Activated CD4-positive, alpha-beta T cell treated with anti-CD3 and anti-CD28 coated beads, Interleukin-2, Interleukin-6, amounts not matched to agents 100 ng/mL and 50 ng/mL, durations not matched to agents 16 hours and 8 hours (primary cell): ENCODE results near the gene ACOX3.

Experiments
- DNase-seq: peaks from one replicate; pipeline ENCODE4 v3.0.0-alpha.2; 2020

ACOX3 gene

DNA sequence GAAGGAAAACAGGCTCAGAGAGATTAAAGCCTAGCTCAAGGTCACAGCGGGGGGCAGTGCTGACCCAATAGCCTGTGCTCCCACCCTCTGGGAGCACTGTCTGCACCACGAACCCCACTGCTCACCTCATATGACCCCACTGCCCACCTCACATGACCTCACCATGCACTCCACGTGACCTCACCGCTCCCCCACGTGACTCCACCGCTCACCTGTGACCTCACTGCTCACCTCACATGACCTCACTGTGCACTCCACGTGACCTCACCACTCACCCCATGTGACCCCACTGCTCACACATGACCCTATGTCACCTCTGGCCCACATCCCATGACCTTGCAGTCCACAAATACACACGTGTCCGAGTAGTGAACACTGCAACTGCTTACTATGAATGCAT lies 55.4 kb downstream of the ACOX3 start:
- DNase-seq: no peak

DNA sequence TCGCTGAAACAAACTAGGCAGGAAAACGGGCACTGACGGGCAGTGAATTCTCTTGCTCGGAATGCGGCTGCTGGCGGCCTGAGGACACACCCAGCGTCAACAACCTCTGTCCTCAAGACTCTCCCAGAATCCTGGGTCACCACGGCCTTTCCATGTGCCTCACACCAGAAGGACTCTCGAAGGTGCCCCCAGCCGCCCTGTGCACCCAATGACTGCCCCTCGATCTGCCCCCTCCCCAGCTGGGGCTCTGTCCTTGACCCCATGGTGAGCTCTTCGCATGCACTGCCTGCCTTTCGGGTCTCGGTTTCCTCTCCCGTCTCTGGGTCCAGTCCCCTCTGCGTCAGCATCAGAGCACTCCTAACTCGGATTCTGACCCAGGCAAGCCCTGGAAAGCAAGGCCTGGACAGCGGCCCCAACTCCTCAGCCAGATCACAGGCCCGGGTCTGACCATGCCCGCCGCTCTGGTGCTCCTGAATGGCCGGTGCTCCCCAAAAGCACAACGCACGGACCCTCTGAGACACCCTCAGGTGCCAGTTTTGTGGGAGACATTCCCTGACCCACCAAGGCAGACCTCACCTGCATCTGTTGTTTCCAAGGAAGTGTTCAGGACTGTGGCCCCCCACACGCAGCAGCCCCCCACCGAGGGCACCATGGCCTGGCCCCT lies 56.0 kb downstream of the ACOX3 start:
- no peak for DNase-seq

DNA sequence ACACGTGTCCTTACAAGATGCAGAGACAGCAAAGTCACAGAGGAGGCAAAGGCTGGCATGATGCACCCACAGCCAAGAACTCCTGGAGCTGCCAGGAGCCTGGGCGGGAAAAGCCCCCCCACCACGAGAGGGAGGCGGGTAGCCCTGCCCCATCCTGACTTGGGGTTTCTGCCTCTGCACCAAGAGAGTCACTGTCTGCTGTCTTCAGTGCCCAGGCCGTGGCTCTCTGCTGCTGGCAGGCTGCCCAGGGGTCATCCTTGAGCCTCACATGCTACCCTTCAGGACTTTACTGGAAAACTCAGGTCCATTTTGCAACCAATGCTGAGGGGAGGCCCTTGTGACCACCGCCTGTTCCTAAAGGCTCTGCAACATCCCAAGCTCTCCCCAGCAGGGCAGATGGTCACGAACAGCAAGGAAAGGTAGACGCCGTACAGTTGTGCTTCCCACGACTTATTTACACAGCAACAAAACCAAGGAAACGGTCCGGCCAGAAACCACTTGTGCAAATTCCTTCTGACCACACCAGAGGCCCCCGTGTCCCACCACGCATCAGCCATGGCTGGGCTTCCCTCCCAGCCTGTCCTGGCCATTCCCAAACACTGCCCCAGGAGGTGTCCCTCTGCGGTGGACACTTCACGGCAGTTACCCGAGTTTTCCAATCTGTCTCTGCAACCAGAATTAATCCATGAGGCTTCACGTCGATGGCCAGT lies 56.9 kb downstream of the ACOX3 start:
- no peak for DNase-seq

DNA sequence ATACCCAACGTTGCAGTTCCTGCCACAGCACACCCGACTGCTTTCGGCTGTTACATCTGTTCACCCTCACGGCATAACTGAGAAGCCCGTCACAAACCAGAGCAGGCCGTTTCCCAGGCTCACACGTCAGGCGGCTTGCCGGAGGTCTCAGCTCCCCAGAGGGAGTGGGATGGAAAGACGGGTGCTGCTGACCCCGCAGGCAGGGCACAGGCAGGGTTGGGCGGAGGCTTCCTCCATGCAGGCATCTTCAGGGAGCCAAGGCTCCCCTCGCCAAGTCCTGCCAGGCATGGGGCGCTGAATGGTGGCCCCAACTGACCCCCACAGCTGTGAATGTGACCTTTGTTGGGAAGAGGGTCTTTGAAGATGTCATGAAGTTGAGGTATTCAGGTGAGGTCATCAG lies 57.5 kb downstream of the ACOX3 start:
- DNase-seq: no peak

DNA sequence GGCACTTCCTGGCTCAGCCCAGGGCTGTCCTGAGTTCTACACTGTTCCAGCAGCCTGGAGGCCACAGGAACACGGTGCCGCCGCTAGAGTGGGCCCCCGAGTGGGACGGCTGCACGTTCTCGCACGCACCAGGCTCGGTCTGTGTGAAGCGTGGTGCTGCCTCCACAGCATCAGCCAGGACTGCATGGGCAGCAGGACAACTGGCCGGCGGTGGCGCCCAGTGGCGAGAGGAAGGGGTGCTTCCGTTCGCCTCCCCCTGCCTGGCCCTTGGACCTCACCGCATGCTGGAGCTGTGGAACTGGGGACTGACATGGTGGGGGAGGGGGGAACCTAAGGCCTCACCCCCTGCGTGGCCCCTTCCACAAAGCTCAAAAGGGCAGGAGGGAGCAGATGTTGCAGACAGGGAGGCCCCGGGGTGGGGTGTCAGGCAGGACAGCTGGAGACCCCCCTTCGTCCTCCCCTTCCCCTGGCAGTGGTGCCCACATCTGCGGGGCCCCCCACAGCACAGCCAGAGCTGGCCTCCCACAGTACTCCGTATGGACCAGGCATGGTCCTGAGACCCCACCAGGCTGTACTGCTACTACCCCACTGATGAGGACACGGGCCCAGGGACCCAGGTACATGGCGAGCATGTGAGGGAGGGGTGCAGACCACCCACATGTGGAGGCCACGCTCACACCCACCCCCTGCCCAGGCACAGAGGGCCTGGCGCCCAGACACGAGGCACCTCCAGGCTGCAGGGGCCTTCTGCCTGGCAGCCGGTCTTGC lies 58.5 kb downstream of the ACOX3 start:
- DNase-seq: no peak

DNA sequence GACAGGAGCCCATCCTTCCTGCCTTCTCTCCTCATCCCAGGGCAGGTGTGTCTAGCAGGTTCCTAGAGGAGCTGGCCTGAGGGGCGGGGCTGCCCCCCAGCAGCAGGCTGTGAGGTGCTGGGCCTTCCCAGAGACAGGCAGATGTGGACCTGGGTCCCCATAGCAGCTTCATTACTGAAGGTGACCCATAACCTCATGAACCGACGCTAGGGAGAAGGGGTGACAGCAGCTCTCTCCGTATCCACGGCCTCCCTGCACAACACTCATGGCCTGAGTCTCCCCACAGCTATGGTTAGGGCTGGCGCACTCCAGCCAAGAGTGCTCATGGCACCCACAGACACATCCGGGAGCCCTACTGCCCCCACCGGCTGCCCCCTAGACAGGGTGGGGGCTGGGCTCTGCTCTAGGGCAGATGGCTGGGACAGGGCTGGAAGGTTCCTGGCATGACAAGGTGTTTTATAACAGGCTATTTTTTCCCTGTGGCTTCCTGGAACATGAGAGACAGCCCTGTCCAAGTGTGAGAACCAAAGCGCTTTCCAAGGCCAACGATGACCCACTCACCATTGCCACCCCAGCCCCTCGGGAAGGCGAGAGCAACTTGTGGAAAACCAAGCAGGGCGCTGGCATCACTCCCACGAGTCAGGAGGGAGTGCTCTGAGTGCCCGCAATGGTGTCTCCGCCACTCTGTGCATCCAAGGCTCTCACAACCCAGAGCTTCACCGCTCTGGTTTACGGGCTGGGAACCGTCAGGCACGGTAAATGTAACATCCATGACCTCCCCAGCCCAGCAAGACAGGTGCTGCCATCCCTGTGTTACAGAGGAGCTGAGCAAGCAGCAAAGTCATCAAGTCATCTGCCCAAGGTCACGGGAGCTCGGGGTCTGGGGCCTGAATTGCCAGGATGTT lies 59.8 kb downstream of the ACOX3 start:
- no peak for DNase-seq

DNA sequence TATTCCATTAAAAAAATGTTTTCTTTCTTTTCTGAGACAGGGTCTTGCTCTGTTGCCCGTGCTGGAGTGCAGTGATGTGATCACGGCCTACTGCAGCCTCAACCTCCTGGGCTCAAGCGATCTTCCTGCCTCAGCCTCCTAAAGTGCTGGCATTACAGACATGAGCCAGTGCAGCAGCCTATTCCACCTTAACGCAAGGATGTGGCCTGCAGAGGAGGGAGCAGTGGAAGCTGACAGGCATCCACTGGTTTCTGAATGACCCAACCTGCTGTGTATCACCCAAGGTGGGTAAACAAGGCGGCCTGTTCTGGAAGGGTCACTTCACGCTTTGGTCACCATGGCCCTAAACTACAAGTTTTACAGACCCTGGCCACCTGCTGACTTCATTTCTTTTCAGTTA lies 60.8 kb downstream of the ACOX3 start:
- no peak for DNase-seq

DNA sequence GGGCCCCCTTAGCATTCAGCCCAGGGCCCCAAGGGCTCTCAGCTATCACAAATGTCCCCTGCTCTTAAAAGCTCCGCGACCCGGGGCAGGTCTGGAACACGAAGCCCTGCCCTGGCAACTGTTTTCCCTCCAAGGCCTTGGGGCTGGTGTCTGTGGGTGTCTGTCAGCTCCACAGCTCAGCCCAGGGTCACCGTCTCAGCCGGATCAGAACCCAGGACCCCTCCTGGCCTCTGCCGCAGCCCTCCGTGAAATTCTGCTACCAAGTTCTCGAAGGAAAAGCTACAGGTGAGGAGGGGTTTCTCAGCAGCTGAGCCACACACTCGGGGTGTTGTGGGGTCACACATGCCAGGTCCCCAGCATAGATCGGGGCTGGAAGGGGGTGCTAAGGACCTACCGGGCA lies 61.2 kb downstream of the ACOX3 start:
- DNase-seq: no peak

DNA sequence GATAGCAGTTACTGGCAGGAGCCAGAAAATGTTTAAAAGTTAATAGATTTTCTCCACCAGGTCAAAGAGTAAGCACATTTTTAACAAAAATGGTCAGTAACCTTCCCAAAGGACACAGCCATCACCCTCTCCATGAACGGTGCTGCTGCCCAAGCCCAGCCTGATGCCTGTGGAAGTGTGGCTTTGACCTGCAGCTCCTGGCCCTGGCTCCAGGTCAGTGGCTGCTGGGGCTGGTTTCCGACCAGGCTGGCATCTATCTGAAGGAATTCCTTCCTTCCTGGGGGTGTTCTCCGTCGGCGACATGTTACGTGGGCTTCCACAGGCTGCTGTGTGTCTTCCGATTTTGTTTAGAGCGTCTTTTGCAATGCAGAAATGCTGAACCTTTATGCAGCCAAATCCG lies 61.7 kb downstream of the ACOX3 start:
- no peak for DNase-seq

DNA sequence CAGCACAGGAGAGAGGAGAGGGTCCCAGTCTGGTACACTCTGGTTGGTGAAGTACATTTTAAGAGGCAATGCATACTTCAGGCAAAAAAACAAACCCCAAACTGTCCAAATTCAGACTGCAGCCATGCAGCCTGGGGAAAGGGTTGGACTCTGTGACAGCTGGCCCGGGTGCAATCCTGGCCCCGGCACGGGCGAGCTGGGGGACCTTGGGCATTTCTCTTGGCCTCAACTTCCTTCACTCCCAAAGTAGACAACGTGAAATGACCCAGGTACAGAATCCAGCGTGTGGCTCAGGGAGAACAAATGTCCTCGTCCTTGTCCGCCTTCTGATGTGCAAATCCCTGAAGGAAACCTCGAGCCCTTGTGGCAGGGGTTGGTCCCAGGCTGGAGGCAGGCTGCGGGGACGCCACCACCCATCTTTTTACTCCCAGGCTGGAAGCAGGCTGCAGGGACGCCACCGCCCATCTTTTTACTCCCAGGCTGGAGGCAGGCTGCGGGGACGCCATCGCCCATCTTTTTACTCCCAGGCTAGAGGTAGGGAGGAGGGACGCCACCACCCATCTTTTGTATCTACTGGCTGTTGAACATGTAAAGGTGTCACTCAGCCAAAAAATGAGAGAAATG lies 62.3 kb downstream of the ACOX3 start:
- no peak for DNase-seq

DNA sequence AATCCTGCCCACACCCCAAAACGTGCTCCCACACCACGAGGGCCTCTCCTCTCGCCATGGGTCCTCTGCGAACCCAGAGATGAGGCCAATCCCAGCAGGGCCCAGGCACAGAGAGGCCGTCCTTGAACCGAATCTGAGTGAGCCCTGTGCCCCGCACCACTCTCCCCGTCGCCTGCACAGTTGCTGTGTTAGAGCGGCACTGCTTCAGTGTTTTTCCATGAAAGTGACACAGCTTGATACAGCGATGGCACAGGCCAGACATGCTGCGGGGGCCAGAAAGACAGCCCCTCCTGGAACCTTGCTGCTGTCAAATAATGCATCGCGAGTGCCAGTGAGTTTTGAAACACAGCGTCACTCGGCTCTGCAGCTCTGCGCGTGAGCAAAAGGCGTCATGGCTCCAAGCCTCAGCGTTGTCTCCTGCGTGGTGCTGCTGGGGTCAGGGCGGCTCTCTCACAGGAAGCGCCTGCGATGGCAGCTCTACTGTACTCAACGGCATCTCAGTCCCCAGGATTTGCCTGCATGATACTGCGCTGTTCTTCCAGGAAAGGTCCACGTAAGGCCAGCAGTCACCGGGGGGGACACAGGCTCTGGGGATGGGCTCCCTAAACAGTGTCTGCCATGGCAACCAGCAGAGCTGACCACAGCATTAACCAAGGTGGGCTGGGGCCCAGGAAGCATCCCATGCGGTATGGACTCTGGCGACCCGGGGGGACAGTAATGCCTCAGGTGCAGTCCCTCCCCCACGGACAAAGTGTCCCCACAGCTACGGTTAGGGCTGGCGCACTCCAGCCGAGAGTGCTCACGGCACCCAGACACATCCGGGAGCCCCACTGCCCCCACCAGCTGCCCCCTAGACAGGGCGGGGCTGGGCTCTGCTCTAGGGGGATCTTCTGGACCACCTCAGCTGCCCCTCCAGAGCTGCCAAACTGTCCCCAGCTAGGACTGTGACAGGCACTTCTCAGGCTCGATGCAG lies 63.1 kb downstream of the ACOX3 start:
- no peak for DNase-seq

DNA sequence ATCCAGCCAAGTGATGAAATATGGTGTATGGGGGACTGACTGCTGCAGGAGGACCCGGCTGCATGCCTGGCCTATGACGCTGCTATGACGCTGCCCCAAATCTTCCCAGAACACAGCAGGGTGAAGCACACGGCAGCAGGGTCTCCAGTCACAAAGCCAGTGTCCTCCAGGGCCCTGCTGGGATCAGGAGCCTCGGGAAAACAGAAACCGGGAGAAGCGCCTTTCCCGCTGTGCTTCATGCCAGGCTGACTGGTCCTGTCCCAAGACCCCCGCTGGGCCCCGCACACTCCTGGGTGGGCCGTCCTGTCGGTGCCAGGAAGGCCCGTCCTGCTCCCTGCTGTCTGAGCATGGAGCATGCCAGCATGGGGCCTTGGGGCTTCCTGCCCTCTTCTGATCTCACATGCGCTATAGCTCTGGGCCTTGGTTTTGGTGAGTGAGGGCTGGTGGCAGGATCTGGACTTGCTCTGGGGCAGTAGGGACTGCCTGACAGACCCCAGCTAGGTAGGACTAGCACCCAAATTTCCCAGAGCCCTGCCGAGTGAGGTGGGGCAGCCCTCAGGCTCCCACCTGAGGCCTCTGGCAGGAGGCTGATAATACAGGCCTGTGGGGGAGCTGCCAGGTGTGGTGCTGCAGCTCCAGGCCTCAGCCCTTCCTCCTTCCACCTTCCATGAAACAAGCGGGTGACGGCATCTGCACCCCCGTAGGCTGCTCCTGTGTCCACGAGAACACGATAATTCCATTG lies 64.0 kb downstream of the ACOX3 start:
- no peak for DNase-seq

DNA sequence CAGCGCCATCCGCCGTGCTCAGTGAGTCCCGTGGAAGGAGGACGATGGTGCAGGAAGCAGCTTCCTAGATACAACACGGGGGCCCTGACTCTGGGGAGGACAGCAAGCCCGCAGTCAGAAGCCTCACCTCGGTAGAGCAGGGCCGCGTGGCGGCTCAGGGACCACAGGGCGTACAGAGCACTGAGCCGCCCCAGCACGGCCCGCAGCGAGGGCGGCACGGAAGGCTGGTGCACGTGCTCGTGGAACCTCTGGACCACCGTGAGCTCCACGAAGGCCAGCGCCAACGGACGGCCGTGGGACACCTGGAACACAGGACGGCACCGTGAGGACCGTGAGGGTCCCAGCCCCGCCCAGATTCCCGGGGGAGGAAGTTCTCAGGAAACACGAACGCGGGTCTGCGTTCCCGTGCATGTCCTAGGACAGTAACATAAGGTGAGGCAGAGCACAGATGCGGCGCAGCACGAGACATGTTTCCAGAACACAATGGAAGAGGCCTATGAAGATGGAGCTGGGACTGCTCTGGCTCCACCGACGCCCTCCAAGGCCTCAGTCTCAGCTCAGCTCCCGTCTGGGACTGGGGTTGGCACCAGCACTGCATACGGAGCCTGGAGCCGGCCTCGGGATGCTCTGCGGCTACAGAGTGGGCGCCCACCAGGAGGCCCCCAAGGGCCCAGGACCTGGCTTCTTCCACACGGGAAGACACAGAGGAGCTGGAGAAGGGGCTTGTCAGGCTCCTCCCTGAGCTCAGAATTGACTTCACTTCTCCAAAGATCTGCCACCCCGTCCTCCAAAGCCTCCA lies 65.5 kb downstream of the ACOX3 start:
- DNase-seq: no peak

DNA sequence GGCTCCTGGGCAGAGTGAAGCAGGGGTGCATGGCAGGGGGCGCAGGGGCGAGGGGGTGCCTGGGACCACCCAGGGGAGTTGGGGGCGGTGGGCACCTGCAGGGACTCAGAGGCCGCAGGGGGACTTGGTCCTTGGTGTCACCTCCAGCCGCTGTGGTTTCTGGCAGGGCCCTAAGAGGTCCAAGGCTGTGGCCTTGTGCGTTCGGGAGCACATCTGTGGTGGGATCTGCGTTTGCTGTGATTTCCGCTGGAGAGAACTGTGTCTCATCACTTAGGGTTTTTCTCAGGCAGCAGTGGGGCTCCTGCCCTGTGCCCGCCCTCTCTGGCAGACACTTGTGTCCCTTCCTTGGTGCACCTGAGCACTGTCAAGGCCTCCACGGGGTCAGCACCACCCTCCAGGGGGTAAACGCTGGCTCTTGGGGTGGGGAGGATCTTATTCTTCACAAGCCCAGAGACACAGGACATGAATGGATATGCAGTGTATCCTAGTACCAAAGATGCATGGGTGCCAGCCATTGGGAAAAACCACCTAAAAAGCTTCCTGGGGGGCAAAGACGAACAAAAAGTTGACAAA lies 66.5 kb downstream of the ACOX3 start:
- no peak for DNase-seq

DNA sequence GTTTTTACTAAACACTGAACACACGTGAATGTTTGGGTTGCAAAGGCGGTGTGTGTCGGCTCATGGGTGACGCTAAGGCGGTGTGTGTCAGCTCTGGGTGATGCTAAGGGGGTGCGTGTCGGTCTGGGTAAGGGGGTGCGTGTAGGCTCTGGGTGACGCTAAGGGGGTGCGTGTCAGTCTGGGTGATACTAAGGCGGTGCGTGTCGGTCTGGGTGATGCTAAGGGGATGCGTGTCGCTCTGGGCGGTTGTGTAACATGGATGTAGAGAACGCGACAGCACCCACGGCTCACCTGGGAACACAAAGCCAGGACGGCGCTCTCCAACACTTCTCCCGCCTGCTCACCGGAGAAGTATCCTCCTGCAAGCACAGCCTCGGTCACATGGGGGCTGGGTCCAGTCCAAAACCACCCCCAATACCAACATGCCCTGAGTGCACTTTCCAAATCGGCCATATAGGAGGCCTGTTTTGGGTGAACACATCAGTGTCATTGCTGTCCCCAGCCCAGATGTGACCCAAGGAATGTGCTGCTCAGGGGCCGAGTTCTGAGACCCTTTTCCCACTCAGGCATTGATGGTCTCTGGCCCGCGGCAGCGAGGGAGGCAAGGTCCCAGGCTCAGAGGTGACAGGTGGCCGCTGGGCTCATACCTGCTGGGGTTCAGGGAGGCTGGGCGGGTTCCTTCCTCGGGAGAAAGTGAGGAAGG lies 67.1 kb downstream of the ACOX3 start:
- no peak for DNase-seq

DNA sequence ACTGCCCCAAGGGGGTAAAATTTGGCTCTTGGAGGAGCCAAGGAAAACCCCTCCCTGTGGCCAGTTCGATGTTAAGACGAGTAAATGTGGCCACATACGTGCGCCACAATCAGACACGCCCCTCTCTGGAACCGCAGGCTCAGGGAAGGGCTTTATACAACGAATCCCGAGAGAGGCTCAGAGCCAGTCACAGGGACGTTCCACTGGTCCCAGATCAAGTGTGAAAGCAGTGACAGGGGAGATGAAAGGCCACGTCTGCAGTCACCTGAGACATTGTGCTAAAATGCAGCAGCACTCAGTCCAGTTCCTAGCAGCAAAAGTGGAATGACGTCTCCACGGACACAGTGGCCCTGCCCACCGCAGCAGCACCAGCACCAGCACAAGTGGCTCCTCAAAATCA lies 68.0 kb downstream of the ACOX3 start:
- DNase-seq: no peak

DNA sequence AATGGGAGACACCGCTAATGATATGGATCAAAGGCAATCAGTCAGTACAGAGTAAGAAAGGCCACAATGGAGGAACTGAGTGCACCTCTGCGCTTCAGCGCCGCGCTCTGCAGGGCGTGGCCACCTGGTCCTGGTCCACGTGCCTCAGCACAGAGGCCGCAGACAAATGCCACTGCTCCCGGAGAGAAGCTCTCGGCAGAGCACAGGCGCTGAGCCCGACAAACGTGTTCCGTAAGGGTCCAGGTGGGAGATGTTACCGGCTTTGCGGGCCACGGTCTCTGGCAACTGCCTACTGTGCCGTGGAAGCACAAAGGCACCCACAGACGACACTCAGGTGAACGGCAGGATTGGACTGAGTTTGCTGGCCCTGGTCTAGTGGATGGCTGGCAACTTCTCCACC lies 68.9 kb downstream of the ACOX3 start:
- no peak for DNase-seq

DNA sequence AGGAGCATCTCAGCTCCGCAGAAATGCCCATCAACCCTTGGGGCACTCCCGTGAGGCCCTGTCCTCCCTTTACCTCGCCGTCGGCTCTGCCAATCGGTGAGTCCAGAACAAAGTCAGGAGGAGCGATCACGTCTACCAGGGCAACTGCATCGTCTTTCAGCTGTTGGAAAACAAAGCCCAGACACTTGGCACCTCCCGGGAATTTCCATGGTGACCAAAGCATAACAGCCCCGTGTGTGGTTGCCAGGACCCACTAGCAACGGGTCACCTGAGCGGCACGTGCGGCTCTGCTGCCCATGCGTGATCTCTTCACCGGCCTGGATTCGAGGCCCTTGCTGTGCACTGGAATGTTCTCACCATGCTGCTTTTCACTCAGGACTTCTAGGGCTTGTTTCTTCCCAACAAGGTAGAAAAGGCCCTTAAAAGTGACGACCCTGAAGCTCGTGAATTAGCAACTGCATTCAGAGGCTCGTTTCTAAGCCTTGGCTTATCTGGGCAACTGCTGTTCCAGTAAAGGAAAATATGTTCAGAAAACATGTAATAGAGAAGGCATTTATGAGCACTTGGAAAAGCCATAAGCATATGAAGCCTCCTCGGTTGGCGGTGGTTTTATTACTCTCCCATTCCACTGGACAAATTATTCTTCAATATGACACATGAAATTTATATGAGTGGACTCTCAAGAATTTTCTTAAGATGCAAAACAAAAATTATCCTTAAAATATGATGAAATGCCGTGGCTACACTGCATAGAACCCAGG lies 69.5 kb downstream of the ACOX3 start:
- no peak for DNase-seq
